ENCODE measurements around the gene IGFBP2. TPM values are rescaled to one million over a fixed set of nuclear protein-coding genes. Genes with fewer than 3 reads are reported as not detected.
A peak's percentile ranks its signal among the peaks of the same experiment; 100 is the strongest.

Gene IGFBP2
- total and polyA plus RNA-seq, 2 experiments from 2014 or later: 163 to 338 TPM

DNA sequence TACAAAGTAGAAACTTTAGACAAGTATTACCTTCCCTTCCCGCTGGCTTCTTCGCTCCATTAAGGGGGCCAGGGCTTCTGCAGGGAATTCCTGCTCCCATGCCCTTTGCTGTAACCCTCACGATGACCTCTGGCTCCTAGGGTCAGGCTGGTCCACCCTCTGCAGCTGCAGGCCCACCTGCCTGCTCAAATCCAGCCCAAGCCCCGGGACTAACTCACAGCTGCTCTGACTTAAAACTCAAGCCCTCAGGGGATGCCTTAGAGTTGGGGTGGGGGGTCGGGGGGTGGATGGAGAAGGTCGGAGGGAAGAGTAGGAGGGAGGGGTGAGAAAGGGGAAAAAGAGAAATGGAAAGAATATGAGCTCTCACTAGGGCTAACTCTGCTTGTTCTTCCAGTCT is 57.2 kb downstream of the IGFBP2 start:
- Histone ChIP-seq H3K27me3 (no peaks in the 10 kb centered on the region), H3K4me3 (no peak overlapping the region), H3K27ac (peak overlapping the region; percentile 54), H3K79me2 (peaks cover 58% of the 10 kb centered on the region), H4K20me1 (ENCODE audit: insufficient read depth, poor library complexity, severe bottlenecking) (peaks cover 45% of the 10 kb centered on the region), H3K4me2 (peak overlapping the region; percentile 94), H2AFZ (no peak overlapping the region), H3K9me2 (replicated peaks; ENCODE audit: insufficient read depth) (no peaks in the 10 kb centered on the region), H3K4me1 (ENCODE audit: insufficient read depth) (peaks cover 13% of the 10 kb centered on the region), H3K9me3 (ENCODE audit: low read depth) (no peaks in the 10 kb centered on the region), H3K36me3 (replicated peaks; ENCODE audit: insufficient read depth, low read depth) (no peaks in the 10 kb centered on the region)
- no peak for DNase-seq (ENCODE audit: low spot score)
- TF ChIP-seq EZH2 (IDR thresholded peaks at IDR 0.05; ENCODE audit: borderline replicate concordance) (no peak), CTCF (IDR thresholded peaks at IDR 0.05; ENCODE audit: poor library complexity) (no peak), EZH2phosphoT487 (IDR thresholded peaks at IDR 0.05; ENCODE audit: low read depth, severe bottlenecking, unreplicated experiment) (no peak)
- whole genome bisulfite sequencing (ENCODE audit: low lambda C conversion rate, missing lambda C conversion rate): 51% methylated on average over 4 of the region's 6 CpGs

DNA sequence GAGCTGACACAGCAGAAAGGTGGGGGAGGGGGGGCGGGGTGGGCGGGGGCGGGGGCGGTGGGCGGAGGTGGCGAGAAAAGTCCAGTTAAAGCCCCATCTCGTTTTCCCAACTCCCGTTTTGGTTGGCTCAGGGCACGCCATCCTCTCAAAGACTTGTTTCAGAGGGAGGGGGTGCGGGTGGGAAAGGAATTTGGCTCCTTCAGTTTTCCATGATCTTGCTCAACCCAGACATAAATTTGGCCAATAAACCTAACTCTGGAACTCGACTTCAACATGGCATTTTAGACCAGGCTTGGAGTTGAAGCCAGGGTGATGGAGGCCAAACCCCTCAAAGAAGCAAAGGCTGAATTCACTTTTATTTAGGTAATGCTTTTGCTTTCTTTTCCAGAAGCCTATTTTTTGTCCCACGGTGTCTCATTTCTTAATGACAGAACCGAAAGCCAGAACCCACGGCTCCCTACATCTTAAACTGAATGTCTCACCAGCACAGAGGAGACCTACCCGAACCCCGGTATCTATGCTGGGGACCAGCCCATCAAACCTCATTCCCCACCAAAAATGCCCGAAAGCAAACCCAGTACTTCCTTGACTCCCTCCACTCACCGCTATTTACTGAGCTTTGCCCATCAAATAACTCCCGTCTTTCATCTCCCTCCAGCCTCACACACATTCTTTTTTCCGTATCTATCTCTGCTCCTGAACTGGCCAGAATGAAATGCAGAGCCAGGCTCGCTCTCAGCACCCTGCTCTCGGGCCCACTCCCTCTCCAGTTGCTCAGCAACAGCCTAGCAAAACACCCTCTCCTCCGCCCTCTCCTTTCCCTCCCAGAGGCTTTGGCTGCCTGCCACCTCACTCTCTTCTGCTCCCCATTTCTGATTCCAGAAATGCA is 57.9 kb downstream of the IGFBP2 start:
- peak; percentile 88 for DNase-seq (ENCODE audit: low spot score)
- Histone ChIP-seq H3K9me2 (replicated peaks; ENCODE audit: insufficient read depth) (no peaks in the 10 kb centered on the region), H3K27me3 (no peaks in the 10 kb centered on the region), H4K20me1 (ENCODE audit: insufficient read depth, poor library complexity, severe bottlenecking) (peaks cover 39% of the 10 kb centered on the region), H3K27ac (peak overlapping the region; percentile 82), H3K4me3 (peak overlapping the region; percentile 36), H3K79me2 (peaks cover 57% of the 10 kb centered on the region), H3K4me2 (peak overlapping the region; percentile 94), H2AFZ (no peak overlapping the region), H3K36me3 (replicated peaks; ENCODE audit: insufficient read depth, low read depth) (no peaks in the 10 kb centered on the region), H3K9me3 (ENCODE audit: low read depth) (no peaks in the 10 kb centered on the region), H3K4me1 (ENCODE audit: insufficient read depth) (peaks cover 19% of the 10 kb centered on the region)
- TF ChIP-seq EZH2phosphoT487 (IDR thresholded peaks at IDR 0.05; ENCODE audit: low read depth, severe bottlenecking, unreplicated experiment) (no peak), CTCF (IDR thresholded peaks at IDR 0.05; ENCODE audit: poor library complexity) (no peak), EZH2 (IDR thresholded peaks at IDR 0.05; ENCODE audit: borderline replicate concordance) (no peak)
- 16% methylated on average over 16 of the region's 23 CpGs for WGBS (ENCODE audit: low lambda C conversion rate, missing lambda C conversion rate)

DNA sequence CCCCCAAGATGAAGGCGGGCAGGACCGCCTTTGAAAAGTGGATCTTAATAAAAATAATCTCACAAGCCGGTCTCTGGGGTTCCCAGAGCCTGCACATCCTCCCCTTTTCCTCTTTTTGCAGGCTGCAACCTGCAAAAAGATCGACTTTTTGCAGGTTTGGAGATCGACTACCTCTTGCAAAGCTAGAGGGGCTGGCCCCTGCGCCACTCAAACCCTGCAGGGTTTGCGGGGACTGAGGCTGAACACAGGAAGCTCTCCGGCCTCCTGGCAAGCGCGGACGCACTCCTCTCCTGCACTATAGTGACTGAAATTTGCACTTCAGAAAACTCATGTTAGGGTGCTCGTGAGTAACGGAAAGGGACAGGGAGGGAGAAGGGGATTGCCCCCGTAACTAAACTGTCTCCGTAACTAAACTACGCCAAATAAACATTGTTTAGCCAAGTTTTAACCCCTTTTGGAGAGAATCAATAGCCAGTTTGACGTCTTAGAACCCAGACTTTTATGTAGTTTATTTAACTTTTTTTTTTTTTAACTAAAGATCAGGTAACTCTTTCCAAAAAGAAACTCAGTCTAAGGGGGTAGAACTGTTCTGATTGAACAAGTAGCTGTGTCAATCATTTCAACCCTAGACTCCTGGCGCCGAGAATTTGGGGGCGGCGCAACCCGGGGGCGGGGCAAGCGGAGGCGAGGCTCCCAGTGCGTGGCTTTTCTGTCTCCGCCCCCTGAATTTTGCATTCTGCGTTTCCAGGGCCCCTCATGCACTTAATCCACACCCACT is 59.6 kb downstream of the IGFBP2 start:
- no peaks in the 10 kb centered on the region for H3K27me3 ChIP-seq
- peak; percentile 88 for DNase-seq (ENCODE audit: low spot score)
- no peaks in the 10 kb centered on the region for H3K36me3 ChIP-seq (replicated peaks; ENCODE audit: insufficient read depth, low read depth)
- WGBS (ENCODE audit: low lambda C conversion rate, missing lambda C conversion rate): 2% methylated on average over 28 of the region's 28 CpGs
- H4K20me1 ChIP-seq (ENCODE audit: insufficient read depth, poor library complexity, severe bottlenecking): peaks cover 27% of the 10 kb centered on the region
- peak overlapping the region; percentile 68 for H3K4me3 ChIP-seq
- peak overlapping the region; percentile 42 for H2AFZ ChIP-seq
- H3K27ac ChIP-seq: peak overlapping the region; percentile 82
- H3K4me2 ChIP-seq: peak overlapping the region; percentile 94
- peaks cover 55% of the 10 kb centered on the region for H3K79me2 ChIP-seq
- no peaks in the 10 kb centered on the region for H3K9me2 ChIP-seq (replicated peaks; ENCODE audit: insufficient read depth)
- peaks cover 36% of the 10 kb centered on the region for H3K4me1 ChIP-seq (ENCODE audit: insufficient read depth)
- H3K9me3 ChIP-seq (ENCODE audit: low read depth): no peaks in the 10 kb centered on the region
- TF ChIP-seq EZH2phosphoT487 (IDR thresholded peaks at IDR 0.05; ENCODE audit: low read depth, severe bottlenecking, unreplicated experiment) (no peak), EZH2 (IDR thresholded peaks at IDR 0.05; ENCODE audit: borderline replicate concordance) (no peak), CTCF (IDR thresholded peaks at IDR 0.05; ENCODE audit: poor library complexity) (no peak)
